ENCODE measurements around the gene MYOG. TPM values are rescaled to one million over a fixed set of nuclear protein-coding genes. Genes with fewer than 3 reads are reported as not detected.
A peak's percentile ranks its signal among the peaks of the same experiment; 100 is the strongest.

Gene MYOG
- total and polyA plus RNA-seq, 2 of the 13 experiments (the other 11 are each of a cell fraction or from before 2014, with no cell fraction given), result not detected

- TF ChIP-seq ZNF615 (CRISPR knock-in tag; IDR thresholded peaks at IDR 0.05; ENCODE audit: borderline replicate concordance) (no peak), ZSCAN31 (CRISPR knock-in tag; IDR thresholded peaks at IDR 0.05; ENCODE audit: low read depth) (no peak), SNAI1 (CRISPR knock-in tag; IDR thresholded peaks at IDR 0.05; ENCODE audit: borderline replicate concordance) (no peak)
These were observed 1.4 kb upstream of the MYOG start (continued) for GRCh38 chr1:203086992-203087763.

GRCh38 chr1:203084588-203085527 lies 954 bp downstream of the MYOG start:
- H3K4me1 ChIP-seq (ENCODE audit: insufficient read depth, low read length), result no peaks in the 10 kb centered on the region
- DNase-seq (ENCODE audit: low spot score) (peak; percentile 6), FAIRE-seq (no peak), ATAC-seq (peak; percentile 71)
- H3K27me3 ChIP-seq (ENCODE audit: control insufficient read depth in 1 of 2, insufficient read depth in 2 of 2, low read length in 2 of 2), result peaks cover 7 to 33% of the 10 kb centered on the region in 2 experiments; a peak in 4 of 5 replicates
- no peaks in the 10 kb centered on the region for H3K9me3 ChIP-seq (ENCODE audit: low read length)
- intact Hi-C loops (cut with micrococcal nuclease; ENCODE audit: unreplicated experiment) (no loop called here), in situ Hi-C loops (cut with HindIII; ENCODE audit: extremely low pct_ligation_motif_present, low pct_unique_long_range_greater_than_20kb) (no loop called here)
- H2AFZ ChIP-seq (ENCODE audit: low read length), result no peak overlapping the region
- H3K4me2 ChIP-seq (ENCODE audit: low read depth, low read length), result no peak overlapping the region
- TF ChIP-seq RAD21 (CRISPR knock-in tag; IDR thresholded peaks at IDR 0.05) (peak; percentile 15; the same call in 1 of the 2 replicates), CREB3 (CRISPR knock-in tag; IDR thresholded peaks at IDR 0.05) (no peak), CTCF (CRISPR knock-in tag; IDR thresholded peaks at IDR 0.05) (peak; percentile 62), KAT8 (CRISPR knock-in tag; IDR thresholded peaks at IDR 0.05) (no peak), PLSCR1 (CRISPR knock-in tag; IDR thresholded peaks at IDR 0.05; ENCODE audit: borderline replicate concordance) (no peak), STAG1 (CRISPR knock-in tag; IDR thresholded peaks at IDR 0.05) (peak; percentile 37), IRF9 (CRISPR knock-in tag; IDR thresholded peaks at IDR 0.05; ENCODE audit: borderline replicate concordance) (no peak), BHLHE40 (IDR thresholded peaks at IDR 0.05; ENCODE audit: low read length) (no peak)
- TF ChIP-seq, protein P1, sequence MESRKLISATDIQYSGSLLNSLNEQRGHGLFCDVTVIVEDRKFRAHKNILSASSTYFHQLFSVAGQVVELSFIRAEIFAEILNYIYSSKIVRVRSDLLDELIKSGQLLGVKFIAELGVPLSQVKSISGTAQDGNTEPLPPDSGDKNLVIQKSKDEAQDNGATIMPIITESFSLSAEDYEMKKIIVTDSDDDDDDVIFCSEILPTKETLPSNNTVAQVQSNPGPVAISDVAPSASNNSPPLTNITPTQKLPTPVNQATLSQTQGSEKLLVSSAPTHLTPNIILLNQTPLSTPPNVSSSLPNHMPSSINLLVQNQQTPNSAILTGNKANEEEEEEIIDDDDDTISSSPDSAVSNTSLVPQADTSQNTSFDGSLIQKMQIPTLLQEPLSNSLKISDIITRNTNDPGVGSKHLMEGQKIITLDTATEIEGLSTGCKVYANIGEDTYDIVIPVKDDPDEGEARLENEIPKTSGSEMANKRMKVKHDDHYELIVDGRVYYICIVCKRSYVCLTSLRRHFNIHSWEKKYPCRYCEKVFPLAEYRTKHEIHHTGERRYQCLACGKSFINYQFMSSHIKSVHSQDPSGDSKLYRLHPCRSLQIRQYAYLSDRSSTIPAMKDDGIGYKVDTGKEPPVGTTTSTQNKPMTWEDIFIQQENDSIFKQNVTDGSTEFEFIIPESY (CRISPR knock-in tag; IDR thresholded peaks at IDR 0.05), result peak; percentile 68
- H3K79me2 ChIP-seq (ENCODE audit: insufficient read depth, low read length), result no peaks in the 10 kb centered on the region
- no TSS peak for BruUV-seq (replicated peaks)
- no peaks in the 10 kb centered on the region for H4K20me1 ChIP-seq (ENCODE audit: insufficient read depth, low read length)
- CTCF ChIA-PET (ENCODE audit: low intra/inter-chr PET ratio, low total read pairs), result no interaction called here
- no peak overlapping the region for H3K27ac ChIP-seq (ENCODE audit: extremely low read length, insufficient read depth, low read length)
- no peak overlapping the region for H3K9ac ChIP-seq (ENCODE audit: insufficient read depth, low read depth, low read length)
- H3K36me3 ChIP-seq (replicated peaks in 1 of 2; ENCODE audit: control insufficient read depth in 1 of 2, insufficient read depth in 2 of 2, low read length in 2 of 2), result no peaks in the 10 kb centered on the region
- POLR2A ChIA-PET, result no interaction called here
- no peak overlapping the region for H3K4me3 ChIP-seq (replicated peaks in 1 of 3; ENCODE audit: insufficient read depth in 1 of 3, low read depth in 2 of 3, low read length in 3 of 3)
- WGBS (ENCODE audit: low lambda C conversion rate), result 0% methylated on average over 2 of the region's 14 CpGs
